Stimulated activated CD8-positive, alpha-beta memory T cell treated with anti-CD3 and anti-CD28 coated beads, Interleukin-7, amount 100 ng/mL, for 4 hours (primary cell): ENCODE measurements around the gene SLC38A2.
"Not testable (repeated sequence)": the region's sequence is repeated elsewhere in the genome, so short reads cannot be mapped to it uniquely, and the experiment has no call there.

Experiments used
- DNase-seq, 2 donors: peaks; one replicate each; pipeline ENCODE4 v3.0.0-alpha.2; 2020; ENCODE audit warnings: low read depth in 2 of 2

Gene SLC38A2

GRCh38 chr12:46360908-46361666 lies 11.5 kb downstream of the SLC38A2 start:
- DNase-seq = no peak

- DNase-seq = no peak
These were observed 12.2 kb downstream of the SLC38A2 start for GRCh38 chr12:46360370-46360769.

DNA sequence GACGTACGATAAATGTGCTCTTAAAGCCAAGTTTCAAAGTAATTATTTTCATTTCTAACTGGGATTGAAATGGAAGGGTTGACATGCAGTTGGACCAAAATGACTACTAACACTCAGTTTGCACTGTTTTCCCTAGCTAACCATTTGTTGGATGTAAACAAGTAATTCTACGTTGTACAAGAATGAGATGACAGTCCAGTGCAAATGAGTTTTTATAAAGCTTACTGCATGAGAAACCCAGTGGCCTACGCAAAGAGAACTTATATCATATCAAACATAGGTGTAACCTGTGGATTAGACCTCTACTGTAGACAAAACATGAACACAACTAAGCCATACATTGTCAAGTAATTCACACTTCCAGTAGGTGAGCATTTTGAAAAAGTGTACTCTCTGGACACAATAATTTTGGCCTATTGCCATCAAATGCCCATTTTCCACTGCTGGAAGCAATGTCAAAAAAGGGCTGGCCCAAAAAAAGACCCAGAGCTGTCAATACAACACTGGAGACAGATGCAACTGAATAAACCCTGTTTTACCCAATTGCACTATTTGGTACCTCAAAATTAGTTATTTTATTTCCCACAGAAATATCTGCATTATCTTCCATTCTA lies 12.8 kb downstream of the SLC38A2 start:
- no peak for DNase-seq

- DNase-seq = no peak
These were observed 13.5 kb downstream of the SLC38A2 start for GRCh38 chr12:46358791-46359666.

DNA sequence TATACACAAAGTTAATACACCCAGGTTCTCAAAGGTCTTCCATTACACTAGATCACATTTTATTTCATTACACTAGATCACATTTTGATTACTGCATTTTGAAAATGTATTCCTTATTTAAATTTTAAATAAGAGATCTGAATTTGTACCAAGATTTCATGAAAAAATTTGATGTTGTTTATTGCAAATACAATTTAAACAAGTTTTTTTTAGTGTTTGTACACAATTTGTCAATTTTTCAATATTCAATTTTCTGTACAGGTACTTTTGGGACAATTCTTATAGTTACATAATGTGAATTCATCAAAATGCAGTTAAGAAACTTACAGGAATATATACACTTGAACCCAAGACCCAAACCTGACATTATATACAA lies 14.3 kb downstream of the SLC38A2 start:
- no peak for DNase-seq

DNA sequence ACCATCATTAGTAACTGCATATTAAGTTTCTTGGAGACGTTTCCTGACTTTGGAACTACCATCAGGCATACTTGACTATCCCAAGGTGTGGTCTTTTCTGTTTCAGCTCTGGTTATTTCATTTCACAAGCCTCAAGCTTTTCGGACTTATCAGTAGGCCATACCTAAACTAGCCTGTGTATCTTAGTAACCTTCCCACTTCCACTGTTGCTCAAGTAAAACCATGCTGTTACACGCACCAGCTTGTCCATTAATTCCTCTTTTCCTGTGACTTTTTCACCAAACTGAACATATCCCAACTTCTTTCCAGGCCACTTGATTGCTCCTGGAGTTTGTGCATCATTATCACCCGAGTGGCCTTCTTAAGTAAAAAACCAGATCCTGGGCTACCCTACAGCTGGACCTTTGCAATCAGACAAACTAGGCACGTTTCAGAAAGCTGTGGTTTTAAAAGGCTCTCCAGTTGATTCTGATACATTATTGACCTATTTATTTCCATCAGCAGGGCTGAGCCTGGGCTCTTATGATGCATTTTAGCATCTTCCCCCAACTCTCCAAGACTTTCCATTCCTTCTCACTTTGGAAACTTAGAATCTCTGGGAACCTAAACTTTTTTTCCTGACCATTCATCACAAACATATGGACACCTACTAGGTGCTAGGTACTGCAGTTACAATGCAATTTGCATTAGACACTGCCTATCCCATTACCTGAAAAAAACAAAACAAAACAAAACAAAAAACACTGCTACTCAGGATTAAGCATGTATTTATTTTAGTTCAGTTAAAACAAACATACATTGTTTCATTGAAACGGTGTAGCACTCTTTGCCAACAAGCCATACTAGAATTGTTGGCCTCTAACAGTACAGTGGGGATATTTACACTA lies 14.9 kb downstream of the SLC38A2 start:
- DNase-seq = no peak

GRCh38 chr12:46356655-46357437 lies 15.7 kb downstream of the SLC38A2 start:
- DNase-seq = no peak

- DNase-seq = no peak
These were observed 17.8 kb downstream of the SLC38A2 start for GRCh38 chr12:46354802-46355199.

- DNase-seq = no peak
These were observed 18.3 kb downstream of the SLC38A2 start for GRCh38 chr12:46354111-46354801.

GRCh38 chr12:46351886-46352650 lies 20.5 kb downstream of the SLC38A2 start:
- DNase-seq = no peak

GRCh38 chr12:46351138-46351537 lies 21.4 kb downstream of the SLC38A2 start:
- DNase-seq = no peak

- DNase-seq = no peak
These were observed 23.3 kb downstream of the SLC38A2 start for GRCh38 chr12:46349253-46349652.

DNA sequence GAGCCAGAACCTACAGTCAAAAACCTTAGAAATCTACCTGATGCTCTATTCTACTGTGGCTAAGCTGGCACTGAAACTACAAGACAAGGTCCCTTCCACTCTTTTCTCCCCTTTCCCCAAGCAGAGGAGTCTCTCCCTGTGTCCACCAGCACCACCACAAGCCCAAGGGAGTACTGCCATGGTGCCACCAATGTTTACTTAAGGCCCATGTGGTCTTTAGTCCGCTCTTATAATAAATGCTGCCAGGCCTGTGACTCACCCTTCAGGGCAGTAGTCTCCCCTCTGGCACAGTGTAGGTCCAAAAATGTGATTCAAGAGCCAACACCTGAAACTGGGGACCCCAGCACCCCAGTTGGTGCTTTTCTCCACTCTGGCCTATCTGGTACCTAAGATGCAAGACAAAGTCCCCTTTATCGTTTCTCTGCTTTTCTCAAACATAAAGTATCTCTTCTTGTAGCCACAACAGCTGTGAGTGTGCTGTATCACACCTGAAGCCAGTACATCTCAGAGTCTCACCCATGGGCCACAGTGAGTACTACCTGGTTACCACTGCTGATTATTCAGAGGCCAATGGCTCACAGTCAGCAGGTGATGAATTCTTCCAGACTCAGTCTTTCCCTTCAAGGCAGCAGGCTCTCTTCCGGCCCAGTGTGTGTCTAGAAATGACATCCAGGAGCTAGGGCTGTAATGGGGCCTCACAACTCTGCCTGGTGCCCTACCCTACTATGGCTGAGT lies 29.3 kb downstream of the SLC38A2 start:
- no peak for DNase-seq

- DNase-seq = no peak
These were observed 30.0 kb downstream of the SLC38A2 start for GRCh38 chr12:46342562-46343033.

GRCh38 chr12:46339051-46339450 lies 33.5 kb downstream of the SLC38A2 start:
- no peak for DNase-seq

DNA sequence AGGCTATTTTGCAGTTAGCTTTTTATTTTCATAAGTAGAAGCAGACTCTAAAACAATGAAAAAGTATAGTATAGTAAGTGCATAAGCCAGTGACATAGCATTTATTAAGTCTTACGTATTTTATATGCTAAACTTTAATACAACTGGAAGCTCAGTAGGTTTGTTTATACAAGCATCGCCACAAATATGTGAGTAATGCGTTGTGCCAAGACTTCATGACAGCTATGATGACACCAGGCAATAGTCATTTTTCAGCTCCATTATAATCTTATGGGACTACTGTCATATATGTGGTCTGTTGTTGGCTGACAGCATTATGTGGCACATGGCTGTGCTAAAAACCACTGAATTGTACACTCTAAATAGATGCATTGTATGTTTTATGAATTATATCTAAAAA lies 40.3 kb downstream of the SLC38A2 start:
- DNase-seq = no peak

DNA sequence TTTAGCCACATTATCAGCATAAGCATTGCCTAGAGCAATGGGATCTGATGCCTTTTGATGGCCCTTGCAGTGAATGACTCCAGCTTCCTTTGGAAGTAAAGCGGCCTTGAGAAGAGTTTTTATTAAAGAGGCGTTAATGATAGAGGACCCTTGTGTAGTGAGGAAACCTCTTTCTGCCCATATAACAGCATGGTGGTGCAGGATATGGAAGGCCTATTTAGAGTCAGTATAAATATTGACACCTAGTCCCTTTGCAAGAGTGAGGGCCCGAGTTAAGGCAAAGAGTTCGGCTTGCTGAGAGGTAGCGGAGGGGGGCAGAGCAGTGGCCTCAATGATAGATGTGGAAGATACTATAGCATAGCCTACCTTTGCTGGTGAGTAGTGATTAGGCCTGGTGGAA lies 47.5 kb downstream of the SLC38A2 start:
- not testable (repeated sequence) for DNase-seq

- DNase-seq = no peak
These were observed 51.8 kb downstream of the SLC38A2 start for GRCh38 chr12:46320731-46321130.

DNA sequence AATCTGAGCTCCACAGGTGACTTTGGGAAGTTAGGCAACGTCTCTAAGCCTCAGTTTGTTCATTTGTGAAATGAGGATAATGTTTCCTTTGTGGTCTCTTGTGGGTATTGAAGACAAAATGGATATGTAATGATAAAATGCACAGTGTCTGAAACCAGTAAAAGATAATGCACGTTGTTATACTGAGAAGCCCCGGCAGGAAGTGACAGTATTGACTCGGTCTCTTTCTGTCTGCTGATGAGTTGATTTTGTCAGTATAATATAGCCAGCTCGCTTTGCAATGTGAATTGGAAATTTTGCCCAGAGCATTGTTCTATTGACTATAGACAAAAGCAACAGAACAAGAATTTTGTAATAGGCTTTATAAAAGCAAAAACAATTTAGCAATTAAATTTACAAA lies 54.5 kb downstream of the SLC38A2 start:
- DNase-seq = no peak
